GM20431 (cell line): ENCODE data around the gene TMOD4.
"Not testable (repeated sequence)": the region's sequence is repeated elsewhere in the genome, so short reads cannot be mapped to it uniquely, and the experiment has no call there.

Source experiments
- in situ Hi-C: fragments of 300-500 bp; cut with MseI, MboI; formaldehyde crosslinking; loops from one replicate; pipeline ENCODE4 v1.15.0; 2020; ENCODE audit warnings: low sequenced_read_pairs; ENCODE audit not compliant: unreplicated experiment

The TMOD4 gene

DNA sequence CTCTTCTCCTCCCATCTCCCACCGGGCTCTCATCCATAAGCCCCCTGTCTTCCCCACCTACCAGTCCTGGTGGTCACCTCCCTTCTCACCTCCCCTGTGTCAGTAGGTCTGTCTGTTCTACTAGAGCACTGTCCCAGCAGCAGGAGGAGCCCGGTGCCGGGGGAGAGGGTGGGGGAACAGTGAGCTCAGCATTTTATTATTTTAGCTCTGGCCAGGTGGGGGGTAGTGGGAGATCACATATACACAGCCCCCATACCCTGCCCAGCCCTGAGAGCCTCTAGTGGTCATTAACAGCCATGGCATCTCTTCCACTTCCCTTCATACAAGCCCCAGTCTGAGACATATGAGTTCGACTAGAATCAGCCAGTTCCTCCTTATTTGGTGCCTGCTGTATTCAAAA, at the start of gene TMOD4:
TMOD4 (minus strand) TSS at position 119 of the 400 bp plus-strand sequence. CDS start 1,106 bp downstream, outside the sequence.
- in situ Hi-C loops: no loop called here

DNA sequence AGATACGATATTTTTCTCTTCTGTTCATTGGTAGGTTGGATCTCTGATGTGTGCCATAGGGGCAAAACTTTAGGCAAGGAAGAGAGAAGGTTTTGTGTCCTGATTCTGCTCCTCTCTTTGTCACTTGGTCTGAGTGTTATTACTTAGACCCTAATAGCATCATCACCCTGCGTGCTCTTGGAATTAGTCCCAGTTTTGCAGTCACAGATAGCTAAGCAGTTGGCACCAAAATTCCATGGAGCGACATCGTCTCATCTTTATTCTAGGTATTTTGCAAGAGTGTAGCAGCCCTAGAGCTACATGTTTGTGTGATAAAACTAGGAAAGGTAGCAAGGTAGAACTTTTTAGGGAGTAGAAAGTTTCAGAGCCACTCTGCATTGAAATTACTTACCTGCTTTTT, 46.3 kb upstream of the TMOD4 start:
- in situ Hi-C loops: no loop called here

DNA sequence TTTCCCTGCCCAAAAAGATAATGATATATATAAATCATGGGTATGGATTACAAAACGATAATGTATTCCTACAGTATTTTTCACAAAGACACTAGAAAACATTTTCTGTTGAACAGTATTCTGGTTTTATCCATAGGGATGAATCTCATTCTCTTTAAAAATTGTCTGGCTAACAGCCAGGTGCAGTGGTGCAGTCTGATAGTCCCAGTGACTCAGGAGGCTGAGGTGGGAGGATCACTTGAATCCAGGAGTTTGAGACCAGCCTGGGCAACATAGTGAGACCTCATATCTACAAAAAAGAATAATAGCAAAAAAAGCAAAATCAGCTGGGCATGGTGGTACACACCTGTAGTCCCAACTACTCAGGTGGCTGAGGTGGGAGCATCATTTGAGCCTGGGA, 45.8 kb upstream of the TMOD4 start:
- in situ Hi-C loops: no loop called here

DNA sequence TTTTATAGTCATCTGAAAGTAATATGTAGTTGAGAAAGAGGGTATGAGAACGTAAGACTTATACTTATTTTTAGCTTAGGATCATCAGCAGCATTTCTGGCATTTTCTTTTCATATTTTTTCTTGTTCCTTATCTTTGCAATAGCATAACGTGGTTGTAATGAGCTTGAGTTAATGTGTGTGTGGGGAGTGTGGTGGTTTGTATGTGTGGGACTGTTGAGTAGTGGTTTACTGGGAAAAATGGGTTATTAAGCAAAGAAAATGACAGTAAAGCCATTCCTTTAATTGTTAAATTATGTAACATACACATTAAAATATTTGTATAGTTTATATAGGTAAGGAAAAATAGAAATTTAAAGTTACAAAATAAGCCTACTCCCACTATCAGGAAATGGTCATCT, 37.8 kb upstream of the TMOD4 start:
- in situ Hi-C loops: no loop called here

DNA sequence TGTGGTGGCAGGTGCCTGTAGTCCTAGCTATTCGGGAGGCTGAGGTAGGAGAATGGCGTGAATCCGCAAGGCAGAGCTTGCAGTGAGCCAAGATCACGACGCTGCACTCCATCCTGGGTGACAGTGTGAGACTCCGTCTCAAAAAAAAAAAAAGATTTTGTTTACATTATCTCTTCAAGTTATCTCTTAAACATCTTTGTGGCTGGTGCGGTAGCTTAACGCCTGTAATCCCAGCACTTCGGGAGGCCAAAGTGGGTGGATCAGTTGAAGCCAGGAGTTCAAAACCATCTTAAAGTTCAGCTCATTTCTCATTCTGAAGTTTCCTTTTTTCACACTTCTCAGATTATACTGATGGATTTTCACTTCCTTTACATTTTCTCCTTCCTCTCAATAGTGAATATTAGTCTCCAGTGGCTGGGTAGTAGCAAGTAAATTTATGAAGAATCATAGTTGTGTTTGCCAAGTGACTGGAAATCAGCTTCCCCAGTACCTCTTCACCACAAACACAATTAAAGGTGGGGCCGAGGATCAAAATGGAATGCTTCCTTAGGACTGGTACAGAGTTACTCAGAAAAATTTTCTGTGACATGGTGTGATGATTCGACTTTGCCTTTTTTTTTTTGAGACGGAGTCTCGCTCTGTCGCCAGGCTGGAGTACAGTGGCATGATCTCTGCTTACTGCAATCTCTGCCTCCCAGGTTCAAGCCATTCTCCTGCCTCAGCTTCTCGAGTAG, 36.4 kb upstream of the TMOD4 start:
- in situ Hi-C loops: no loop called here

DNA sequence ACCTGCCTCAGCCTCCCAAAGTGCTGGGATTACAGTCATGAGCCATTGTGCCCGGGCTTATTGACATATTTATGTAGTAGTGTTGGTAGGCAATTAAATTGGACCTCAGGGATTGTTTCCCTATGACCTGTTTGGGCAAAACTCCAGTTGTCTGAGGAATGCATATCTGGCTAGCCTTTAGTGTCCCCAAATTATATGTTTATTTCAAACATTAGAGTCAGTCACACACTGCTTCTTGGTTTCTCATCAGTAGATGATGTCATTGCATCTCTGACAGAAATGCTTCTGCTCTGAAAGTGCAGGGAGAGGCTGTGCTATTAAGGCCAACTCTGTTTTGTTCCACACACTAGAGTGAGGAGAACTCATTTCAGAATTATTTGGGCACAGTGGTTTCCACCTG, 35.0 kb upstream of the TMOD4 start:
- in situ Hi-C loops: no loop called here

DNA sequence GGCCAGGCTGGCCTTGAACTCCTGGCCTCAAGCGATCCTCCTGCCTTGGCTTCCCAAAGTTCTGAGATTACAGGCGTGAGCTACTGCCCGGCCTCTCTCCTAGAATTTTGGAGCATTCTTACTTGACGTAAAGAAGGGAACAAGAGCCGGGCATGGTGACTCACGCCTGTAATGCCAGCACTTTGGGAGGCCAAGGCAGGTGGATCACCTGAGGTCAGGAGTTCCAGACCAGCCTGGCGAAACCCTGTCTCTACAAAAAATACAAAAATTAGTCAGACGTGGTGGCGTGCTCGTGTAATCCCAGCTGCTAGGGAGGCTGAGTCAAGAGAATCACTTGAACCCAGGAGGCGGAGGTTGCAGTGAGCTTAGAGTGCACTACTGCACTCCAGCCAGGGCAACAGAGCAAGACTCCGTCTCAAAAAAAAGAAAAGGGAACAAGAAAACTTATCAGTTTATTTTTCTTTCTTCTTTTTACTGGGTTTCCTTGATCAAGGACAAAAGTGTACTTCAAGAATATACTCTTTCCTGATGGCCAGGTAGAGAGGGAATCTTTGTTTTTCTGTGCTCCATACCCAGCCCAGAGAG, 29.7 kb upstream of the TMOD4 start:
- in situ Hi-C loops: not testable (repeated sequence)

DNA sequence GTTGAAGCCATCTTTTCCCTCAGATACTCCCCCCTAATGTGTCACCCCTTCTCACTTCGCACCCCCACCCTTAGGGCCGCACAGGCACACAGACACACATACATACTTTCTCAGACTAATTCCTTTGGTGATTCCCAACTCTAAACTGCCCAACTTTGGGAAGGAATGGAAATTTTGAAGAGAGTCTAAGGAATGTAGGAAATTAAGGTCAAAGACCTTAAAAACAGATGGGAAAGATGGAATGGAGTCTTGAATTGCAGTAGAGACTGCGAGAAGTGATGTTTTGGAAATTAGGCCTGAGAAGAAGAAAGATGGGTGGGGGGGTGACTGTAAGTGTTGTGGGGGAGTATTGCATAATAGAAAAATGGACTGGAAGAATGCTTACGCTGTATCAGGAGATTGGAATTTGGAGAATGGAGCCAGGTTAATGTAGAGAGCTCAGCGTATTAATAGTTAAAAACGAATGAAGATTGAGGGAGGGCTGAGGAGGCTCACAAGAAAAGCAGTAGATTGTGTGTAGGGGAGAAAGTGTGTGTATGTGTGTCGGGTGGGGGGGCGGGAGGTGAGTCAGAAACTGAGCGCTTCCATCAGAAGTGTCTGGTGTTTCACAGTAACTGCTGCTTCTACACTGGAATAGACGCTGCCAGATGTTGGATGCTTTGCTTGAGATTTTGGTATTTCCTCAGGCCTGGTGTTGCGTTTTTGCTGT, 24.2 kb upstream of the TMOD4 start:
- in situ Hi-C loops: no loop called here

DNA sequence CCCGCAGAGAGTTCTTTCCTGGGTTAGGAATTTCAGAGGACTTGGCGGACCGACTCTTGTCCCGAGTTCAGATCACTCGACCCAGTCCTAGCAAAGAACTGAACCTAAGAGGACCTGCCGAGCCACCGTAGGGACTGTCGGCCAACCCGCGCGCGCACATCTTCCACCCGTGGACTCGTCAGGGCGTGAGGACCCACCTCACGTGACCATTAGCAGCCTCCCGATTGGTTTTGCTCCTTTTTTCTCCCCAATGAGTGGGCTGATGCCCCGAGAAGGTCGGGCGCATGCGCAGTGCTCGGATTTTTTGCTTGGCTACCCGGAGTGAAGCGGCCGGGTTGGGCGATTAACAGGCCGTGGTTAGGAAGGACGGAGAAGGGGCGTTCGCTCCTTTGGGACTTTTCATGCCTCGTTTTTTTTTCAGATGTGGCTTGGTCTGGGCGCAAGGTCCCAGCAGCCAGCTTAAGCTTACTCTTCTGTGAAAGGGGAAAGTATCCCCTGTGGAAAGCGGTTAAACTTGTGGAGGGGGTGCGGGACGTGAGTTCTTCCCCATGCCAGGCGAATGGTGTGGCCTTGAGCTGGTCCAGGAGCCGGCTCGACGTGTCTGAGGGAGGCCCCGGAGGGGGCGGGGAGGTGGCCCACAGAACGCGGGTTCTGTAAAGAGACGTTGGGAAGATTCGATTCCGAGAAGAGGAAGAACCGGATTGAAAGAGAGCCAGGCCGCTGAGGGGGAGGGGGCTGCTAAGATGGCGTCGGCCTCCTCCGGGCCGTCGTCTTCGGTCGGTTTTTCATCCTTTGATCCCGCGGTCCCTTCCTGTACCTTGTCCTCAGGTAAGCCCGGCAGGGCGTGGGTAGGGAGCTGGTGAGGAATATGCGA, 22.7 kb upstream of the TMOD4 start, which contains the start of gene PIP5K1A:
PIP5K1A (plus strand) TSS at position 299 of the 874 bp plus-strand sequence; CDS start at position 744, 445 bp downstream.
- in situ Hi-C loops: no loop called here

DNA sequence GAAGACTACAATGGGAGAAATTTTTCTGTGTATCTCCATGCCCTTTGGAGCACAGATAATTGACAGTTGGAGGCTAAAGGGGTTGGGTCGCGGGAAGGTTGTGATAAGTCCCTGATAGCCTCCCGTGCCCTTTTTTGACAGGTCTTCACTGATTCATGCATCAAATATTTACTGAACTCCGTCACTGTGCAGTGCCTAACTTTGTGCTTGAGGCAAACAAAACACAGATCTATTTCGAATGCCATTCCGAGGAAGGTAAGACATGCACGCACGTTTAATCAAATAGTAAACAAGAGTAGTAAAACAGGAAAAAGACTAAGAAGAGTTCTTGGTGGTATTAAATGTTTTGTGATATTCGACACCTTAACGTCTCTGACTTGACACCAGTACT, 22.1 kb upstream of the TMOD4 start:
- in situ Hi-C loops: no loop called here

DNA sequence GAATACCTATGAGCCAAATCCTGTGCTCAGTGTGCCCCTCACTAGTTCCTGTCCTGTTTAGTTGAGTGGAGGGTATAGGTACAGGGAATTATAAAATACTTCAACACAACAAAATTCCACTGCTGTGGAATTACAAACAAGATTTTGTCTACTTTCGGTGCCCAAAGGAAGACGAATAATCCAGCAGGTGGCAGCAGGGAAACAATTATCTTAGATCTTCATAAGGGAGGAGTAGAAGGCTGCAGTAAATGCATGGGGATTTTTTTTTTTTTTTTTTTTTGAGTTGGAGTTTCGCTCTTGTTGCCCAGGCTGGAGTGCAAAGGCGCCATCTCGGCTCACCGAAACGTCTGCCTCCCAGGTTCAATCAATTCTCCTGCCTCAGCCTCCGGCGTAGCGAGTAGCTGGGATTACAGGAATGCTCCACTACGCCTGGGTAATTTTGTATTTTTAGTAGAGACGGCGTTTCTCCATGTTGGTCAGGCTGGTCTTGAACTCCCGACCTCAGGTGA, 20.6 kb upstream of the TMOD4 start:
- in situ Hi-C loops: no loop called here

DNA sequence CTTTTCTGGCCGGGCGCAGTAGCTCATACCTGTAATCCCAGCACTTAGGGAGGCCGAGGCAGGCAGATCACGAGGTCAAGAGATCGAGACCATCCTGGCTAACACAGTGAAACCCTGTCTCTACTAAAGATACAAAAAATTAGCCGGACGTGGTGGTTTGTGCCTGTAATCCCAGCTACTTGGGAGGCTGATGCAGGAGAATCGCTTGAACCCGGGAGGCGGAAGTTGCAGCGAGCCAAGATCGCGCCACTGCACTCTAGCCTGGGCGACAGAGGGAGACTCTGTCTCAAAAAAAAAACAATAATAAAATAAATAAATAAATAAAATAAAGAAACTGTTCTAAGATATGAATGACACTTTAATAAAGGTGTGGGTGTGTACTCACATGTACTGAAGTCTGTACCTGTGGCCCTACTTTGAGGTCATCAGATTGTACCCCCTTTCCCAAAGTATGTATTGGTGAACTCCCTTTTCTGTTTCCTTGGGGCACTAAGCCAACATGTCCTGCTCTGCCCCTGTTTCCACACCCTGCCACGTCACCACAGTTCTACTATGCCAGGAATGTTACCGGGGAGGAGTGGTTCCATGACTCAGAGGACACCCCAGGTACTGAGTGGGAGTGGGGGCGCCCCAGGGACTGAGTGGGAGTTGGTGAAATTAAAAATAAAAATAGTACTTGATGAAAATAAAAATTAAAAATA, 19.3 kb upstream of the TMOD4 start:
- in situ Hi-C loops: not testable (repeated sequence)

DNA sequence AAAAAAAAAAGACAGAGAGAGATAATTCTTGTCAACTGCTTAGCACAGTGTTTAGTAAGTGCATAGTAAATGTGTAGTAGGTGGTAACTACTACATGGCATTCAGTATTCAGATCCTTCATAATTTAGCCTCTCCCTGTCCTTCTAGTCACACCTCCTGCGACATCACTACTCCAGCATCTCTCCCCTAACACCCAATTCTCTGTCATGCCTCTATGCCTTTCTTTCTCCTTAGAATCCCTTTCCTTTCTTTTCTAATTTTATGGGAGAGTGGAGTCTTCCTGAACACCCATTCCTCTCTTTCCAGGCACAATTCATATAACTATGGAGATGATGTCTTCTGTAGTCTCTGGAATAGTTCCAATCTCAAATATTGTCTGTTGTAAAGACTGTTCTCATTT, 18.1 kb upstream of the TMOD4 start:
- in situ Hi-C loops: no loop called here

DNA sequence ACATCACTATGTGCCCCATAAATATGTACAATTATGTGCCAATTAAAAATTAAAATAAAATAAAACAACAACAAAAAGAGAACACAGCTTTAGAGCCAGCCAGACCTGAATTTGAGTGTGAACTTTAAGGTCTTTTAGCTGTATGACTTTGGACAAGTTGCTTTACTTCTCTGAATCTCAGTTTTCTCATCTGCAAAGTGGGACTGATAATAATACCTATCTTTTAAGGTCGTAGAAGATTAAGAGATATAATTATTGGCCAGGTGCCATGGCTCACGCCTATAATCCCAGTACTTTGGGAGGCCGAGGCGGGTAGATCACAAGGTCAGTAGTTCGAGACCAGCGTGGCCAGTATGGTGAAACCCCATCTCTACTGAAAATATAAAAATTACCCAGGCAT, 17.5 kb upstream of the TMOD4 start:
- in situ Hi-C loops: no loop called here

DNA sequence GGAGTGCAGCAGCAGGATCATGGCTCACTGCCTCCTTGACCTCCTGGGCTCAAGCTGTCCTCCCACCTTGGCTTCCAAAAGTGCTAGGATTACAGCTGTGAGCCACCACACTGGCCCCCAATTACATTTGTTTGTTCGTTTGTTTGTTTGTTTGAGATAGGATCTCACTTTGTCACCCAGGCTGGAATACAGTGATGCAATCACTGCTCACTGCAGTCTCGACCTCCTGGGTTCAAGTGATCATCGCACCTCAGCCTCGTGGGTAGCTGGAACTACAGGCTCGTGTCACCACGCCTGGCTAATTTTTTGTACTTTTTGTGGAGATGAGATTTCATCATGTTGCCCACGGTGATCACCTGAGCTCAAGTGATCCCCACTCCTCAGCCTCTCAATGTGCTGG, 16.3 kb upstream of the TMOD4 start:
- in situ Hi-C loops: no loop called here

DNA sequence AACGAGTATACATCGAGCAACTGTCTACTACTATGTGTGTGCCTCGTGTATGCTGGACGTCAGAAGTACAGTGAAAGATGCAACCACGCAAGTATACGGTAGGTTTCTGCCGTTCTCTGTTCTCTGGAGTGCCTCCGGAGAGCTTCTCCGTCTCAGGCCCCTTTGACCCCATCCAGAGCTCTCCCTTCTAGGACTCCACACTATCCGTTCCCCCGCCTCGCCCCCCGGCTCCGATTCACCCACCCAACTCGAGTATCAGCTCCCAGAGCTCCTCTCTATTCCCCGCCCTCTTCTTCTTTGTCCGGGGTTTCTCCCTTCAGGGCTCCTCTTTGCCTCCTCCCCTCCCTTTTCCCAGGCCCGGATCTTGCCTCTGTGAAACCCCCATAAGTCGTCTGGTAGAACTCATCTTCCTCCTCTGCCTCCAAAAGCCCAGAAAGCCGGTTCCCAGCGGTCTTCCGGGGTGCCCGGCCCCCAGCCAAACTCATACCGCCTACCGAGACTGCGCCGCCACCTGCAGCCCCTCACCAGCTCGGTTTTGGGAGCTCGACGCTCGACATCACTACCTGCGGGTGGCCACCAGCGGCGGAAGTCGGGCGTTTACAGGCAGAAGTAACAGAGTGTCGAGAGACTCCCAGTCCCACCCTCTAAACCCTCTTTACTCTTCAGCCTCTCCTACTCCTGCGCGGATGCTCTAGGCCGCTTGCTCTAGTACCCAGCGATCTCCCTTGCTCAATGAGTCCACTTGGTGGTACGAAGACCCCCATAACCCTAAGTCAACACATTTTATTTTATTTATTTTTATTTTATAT, 14.1 kb upstream of the TMOD4 start, which contains the start of gene VPS72:
VPS72 (minus strand) TSS at position 561 of the 809 bp plus-strand sequence; CDS start at position 485, 76 bp downstream.
- in situ Hi-C loops: no loop called here

DNA sequence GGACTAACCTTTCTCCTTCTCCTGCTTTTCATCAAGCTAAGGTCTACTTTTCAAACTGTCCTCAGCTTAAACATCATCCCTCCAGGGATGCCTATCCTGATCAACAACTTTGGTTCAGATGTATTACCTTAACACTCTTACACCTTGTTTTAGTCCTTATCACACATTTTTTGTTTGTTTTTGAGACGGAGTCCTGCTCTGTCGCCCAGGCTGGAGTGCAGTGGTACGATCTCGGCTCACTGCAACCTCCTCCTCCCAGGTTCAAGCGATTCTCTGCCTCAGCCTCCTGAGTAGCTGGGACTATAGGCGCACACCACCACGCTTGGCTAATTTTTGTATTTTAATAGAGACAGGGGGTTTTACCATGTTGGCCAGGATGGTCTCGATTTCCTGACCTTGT, 12.9 kb upstream of the TMOD4 start:
- in situ Hi-C loops: not testable (repeated sequence)

DNA sequence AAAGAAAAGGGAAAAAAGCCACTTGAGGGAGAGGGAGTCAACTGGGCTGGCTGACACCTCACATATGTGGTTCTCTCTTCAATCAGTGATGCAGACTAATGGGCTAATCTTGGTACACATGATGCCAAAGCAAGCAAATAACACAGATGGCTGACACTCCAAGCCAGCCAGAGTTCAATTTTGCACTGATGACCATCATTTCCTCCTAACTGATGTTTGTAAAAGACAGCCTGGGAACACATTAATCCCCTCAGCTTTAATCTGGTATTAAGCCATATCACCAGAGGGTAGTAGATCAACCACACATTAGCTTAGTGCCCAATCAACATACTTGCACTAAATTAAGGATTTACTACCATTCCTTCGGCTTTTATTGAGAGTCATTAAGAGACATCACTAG, 11.4 kb upstream of the TMOD4 start:
- in situ Hi-C loops: no loop called here

DNA sequence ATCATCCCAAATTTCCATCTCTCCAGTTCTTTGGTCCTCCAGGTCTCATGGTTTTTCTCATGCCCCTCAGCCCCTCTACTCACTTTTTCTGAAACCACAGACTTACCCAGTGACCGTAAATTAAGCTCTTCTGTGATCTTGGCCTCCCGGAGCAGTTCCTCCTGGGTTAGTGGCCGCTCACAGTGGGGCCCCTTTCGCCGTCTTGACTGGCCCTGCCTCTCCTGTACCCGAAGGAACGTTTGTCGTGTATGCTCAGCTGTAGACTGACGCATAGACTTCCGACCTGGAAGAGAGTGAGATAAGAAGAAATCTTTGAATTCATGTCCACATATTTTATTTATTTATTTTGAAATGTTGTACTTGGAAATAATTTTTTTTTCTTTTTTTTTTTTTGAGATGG, 8.4 kb upstream of the TMOD4 start:
- in situ Hi-C loops: no loop called here
